ENCODE results near the gene CYTH1. TPM values are rescaled to one million over a fixed set of nuclear protein-coding genes. Genes with fewer than 3 reads are reported as not detected.

CYTH1 gene
- polyA plus RNA-seq, 1 of the 3 experiments (the other 2 are of a cell fraction): 23.8 TPM

DNA sequence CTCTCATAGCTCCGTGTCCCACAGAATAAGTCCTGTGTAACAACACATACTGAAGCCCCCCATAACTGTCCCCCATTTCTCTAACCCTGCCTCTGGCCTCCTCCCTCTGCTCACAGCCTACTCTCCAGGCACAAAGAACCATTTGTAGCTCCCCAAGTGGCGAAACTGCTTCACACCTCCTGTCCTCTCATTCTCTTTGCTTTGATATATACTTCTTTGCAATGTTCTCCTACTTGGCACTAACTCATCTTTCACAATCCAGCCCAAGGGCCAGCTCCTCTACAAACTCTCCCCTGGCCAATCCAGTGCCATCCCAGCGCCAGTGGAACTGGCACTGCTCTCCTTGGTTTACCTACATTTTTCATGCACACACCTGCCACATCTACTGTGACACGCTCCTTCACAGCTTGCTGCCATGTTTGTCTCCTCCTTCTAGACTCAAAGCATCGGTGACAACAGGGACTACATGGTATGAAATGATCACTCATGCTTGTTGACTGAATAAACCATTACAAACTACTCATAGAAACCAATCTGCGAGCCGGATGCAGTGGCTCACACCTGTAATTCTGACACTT, 12.8 kb downstream of the CYTH1 start:
- H3K4me3 ChIP-seq (ENCODE audit: low read depth in 2 of 2, low read length in 1 of 2): no peak overlapping the region
- peaks cover 36% of the 10 kb centered on the region for H4K20me1 ChIP-seq (ENCODE audit: insufficient read depth)
- H3K9ac ChIP-seq: no peak overlapping the region
- no peaks in the 10 kb centered on the region for H3F3A ChIP-seq (replicated peaks; ENCODE audit: insufficient read depth)
- ChIA-PET CTCF (interaction anchor here (0.5 to 2.5 kb wide), 10 partner anchors 10 to 324 kb away, joined by 3 to 10 read pairs (median 4); no protein-coding TSS in a partner anchor), POLR2A (interaction anchor here (1.0 kb wide), 1 partner anchor 12 kb away, joined by 3 read pairs; no protein-coding TSS in a partner anchor)
- no peaks in the 10 kb centered on the region for H3K36me3 ChIP-seq (replicated peaks in 1 of 2; ENCODE audit: control insufficient read depth in 1 of 2, insufficient read depth in 2 of 2, low read length in 1 of 2)
- H3K4me2 ChIP-seq: no peak overlapping the region
- WGBS (ENCODE audit: low lambda C conversion rate): 94% methylated on average over 7 of the region's 7 CpGs
- no peaks in the 10 kb centered on the region for H3K9me2 ChIP-seq
- H3K27ac ChIP-seq (ENCODE audit: low read depth in 2 of 2, low read length in 1 of 2): no peak overlapping the region
- TF ChIP-seq, protein P1, sequence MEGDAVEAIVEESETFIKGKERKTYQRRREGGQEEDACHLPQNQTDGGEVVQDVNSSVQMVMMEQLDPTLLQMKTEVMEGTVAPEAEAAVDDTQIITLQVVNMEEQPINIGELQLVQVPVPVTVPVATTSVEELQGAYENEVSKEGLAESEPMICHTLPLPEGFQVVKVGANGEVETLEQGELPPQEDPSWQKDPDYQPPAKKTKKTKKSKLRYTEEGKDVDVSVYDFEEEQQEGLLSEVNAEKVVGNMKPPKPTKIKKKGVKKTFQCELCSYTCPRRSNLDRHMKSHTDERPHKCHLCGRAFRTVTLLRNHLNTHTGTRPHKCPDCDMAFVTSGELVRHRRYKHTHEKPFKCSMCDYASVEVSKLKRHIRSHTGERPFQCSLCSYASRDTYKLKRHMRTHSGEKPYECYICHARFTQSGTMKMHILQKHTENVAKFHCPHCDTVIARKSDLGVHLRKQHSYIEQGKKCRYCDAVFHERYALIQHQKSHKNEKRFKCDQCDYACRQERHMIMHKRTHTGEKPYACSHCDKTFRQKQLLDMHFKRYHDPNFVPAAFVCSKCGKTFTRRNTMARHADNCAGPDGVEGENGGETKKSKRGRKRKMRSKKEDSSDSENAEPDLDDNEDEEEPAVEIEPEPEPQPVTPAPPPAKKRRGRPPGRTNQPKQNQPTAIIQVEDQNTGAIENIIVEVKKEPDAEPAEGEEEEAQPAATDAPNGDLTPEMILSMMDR (IDR thresholded peaks at IDR 0.05): peak; percentile 16; the same call in 1 of the 2 replicates
- TF ChIP-seq JUND (IDR thresholded peaks at IDR 0.05): no peak
- H3K4me1 ChIP-seq (ENCODE audit: control insufficient read depth in 1 of 2, insufficient read depth in 2 of 2, low read depth in 1 of 2, low read length in 1 of 2): peaks cover 0 to 6% of the 10 kb centered on the region in 2 experiments; a peak in 1 of 4 replicates
- no peaks in the 10 kb centered on the region for H3K9me3 ChIP-seq
- no peak overlapping the region for H2AFZ ChIP-seq (ENCODE audit: low read depth)
- no peaks in the 10 kb centered on the region for H3K27me3 ChIP-seq (ENCODE audit: insufficient read depth)
- peaks cover 94% of the 10 kb centered on the region for H3K79me2 ChIP-seq (ENCODE audit: insufficient read depth)
- DNase-seq: no peak

DNA sequence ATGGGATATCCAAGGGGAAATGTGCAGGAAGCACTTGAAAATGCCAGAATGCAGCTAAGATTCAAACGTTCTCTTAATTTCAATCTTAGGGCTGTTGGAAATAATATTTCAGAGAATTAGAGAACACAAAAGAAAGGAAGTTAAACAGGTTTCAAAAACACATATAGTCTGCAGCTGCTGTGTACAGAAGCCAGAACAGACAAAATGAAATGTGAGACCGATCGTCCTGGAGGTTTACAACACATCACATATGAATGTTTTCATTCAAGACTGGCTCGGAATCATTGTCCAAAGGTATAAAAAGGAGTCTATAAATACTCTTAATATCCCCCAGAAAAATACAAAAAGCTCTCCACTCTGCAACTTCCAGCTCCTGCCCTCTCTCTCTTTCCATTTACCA, 14.3 kb downstream of the CYTH1 start:
- H3K9me3 ChIP-seq: no peaks in the 10 kb centered on the region
- peaks cover 43% of the 10 kb centered on the region for H4K20me1 ChIP-seq (ENCODE audit: insufficient read depth)
- WGBS (ENCODE audit: low lambda C conversion rate): 74% methylated on average over 4 of the region's 4 CpGs
- peaks cover 0 to 13% of the 10 kb centered on the region in 2 experiments; a peak in 1 of 4 replicates for H3K4me1 ChIP-seq (ENCODE audit: control insufficient read depth in 1 of 2, insufficient read depth in 2 of 2, low read depth in 1 of 2, low read length in 1 of 2)
- ChIA-PET POLR2A (no interaction called here), CTCF (interaction anchor here (1.3 to 1.8 kb wide), 4 partner anchors 8 to 58 kb away, joined by 3 to 5 read pairs (median 4); no protein-coding TSS in a partner anchor)
- peaks cover 96% of the 10 kb centered on the region for H3K79me2 ChIP-seq (ENCODE audit: insufficient read depth)
- H3K9ac ChIP-seq: no peak overlapping the region
- H3F3A ChIP-seq (replicated peaks; ENCODE audit: insufficient read depth): peaks cover 1% of the 10 kb centered on the region
- TF ChIP-seq FOSL2 (IDR thresholded peaks at IDR 0.05; ENCODE audit: borderline replicate concordance, low read depth): no peak
- TF ChIP-seq RCOR1 (IDR thresholded peaks at IDR 0.05; ENCODE audit: low read length): no peak
- TF ChIP-seq NRF1 (IDR thresholded peaks at IDR 0.05; ENCODE audit: low read depth, low read length): no peak
- no peak for TF ChIP-seq RXRA (IDR thresholded peaks at IDR 0.05; ENCODE audit: borderline replicate concordance, low read depth)
- no peak for TF ChIP-seq POLR2AphosphoS5 (IDR thresholded peaks at IDR 0.05; ENCODE audit: low read depth, low read length)
- TF ChIP-seq, protein P2, sequence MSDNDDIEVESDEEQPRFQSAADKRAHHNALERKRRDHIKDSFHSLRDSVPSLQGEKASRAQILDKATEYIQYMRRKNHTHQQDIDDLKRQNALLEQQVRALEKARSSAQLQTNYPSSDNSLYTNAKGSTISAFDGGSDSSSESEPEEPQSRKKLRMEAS (IDR thresholded peaks at IDR 0.05; ENCODE audit: low read depth): no peak
- TF ChIP-seq, protein P3, sequence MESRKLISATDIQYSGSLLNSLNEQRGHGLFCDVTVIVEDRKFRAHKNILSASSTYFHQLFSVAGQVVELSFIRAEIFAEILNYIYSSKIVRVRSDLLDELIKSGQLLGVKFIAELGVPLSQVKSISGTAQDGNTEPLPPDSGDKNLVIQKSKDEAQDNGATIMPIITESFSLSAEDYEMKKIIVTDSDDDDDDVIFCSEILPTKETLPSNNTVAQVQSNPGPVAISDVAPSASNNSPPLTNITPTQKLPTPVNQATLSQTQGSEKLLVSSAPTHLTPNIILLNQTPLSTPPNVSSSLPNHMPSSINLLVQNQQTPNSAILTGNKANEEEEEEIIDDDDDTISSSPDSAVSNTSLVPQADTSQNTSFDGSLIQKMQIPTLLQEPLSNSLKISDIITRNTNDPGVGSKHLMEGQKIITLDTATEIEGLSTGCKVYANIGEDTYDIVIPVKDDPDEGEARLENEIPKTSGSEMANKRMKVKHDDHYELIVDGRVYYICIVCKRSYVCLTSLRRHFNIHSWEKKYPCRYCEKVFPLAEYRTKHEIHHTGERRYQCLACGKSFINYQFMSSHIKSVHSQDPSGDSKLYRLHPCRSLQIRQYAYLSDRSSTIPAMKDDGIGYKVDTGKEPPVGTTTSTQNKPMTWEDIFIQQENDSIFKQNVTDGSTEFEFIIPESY (IDR thresholded peaks at IDR 0.05; ENCODE audit: borderline replicate concordance, low read depth): no peak
- no peak for TF ChIP-seq TCF12 (IDR thresholded peaks at IDR 0.05)
- no peak for TF ChIP-seq CHD2 (IDR thresholded peaks at IDR 0.05; ENCODE audit: low read length, partially characterized antibody)
- H3K27ac ChIP-seq (ENCODE audit: low read depth in 2 of 2, low read length in 1 of 2): no peak overlapping the region
- H3K4me3 ChIP-seq (ENCODE audit: low read depth in 2 of 2, low read length in 1 of 2): no peak overlapping the region
- no peak overlapping the region for H2AFZ ChIP-seq (ENCODE audit: low read depth)
- DNase-seq: no peak
- H3K27me3 ChIP-seq (ENCODE audit: insufficient read depth): no peaks in the 10 kb centered on the region
- H3K36me3 ChIP-seq (replicated peaks in 1 of 2; ENCODE audit: control insufficient read depth in 1 of 2, insufficient read depth in 2 of 2, low read length in 1 of 2): no peaks in the 10 kb centered on the region
- H3K4me2 ChIP-seq: no peak overlapping the region
- H3K9me2 ChIP-seq: no peaks in the 10 kb centered on the region
